D721Med (cell line): ENCODE measurements around the gene ATP9A.

Experiments
- DNase-seq: peaks from one replicate; pipeline ENCODE4 v3.0.0; 2011; ENCODE audit warnings: low spot score; ENCODE audit not compliant: insufficient read length
- FAIRE-seq: peaks from 2 replicates; lab custom pipeline; 2011; peaks lifted over from hg19 to GRCh38; lab: Jason Lieb, UNC
- TF ChIP-seq, protein P1 (sequence below): IDR thresholded peaks from 2 replicates; pipeline ENCODE4 v1.5.1; 2012; ENCODE audit warnings: mild to moderate bottlenecking, control low read depth; ENCODE audit not compliant: insufficient read depth; ENCODE audit errors: missing control alignments

ATP9A gene

DNA sequence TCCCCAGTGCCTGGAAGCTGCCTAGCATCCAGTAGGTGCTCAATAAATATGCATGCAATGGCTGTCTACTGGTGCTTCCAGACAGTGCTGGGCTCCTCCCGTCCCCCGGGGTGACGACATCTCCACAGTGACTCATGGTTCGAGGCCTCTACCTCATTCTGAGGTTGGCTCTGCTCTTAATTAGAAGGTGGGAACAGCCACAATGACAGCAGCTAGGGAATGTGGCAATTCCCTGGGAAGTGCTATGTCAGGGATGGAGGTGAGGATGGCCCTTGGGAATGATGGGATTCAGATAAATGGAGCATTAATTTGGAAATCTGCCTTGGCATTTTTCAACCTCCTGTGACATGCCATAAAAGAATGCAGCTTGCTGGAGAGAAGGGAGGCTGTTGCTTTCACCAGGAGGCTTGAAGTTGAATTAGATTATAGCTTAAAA, 182.2 kb downstream of the ATP9A start:
- DNase-seq (no peak), FAIRE-seq (no peak)
- TF ChIP-seq, protein P1, sequence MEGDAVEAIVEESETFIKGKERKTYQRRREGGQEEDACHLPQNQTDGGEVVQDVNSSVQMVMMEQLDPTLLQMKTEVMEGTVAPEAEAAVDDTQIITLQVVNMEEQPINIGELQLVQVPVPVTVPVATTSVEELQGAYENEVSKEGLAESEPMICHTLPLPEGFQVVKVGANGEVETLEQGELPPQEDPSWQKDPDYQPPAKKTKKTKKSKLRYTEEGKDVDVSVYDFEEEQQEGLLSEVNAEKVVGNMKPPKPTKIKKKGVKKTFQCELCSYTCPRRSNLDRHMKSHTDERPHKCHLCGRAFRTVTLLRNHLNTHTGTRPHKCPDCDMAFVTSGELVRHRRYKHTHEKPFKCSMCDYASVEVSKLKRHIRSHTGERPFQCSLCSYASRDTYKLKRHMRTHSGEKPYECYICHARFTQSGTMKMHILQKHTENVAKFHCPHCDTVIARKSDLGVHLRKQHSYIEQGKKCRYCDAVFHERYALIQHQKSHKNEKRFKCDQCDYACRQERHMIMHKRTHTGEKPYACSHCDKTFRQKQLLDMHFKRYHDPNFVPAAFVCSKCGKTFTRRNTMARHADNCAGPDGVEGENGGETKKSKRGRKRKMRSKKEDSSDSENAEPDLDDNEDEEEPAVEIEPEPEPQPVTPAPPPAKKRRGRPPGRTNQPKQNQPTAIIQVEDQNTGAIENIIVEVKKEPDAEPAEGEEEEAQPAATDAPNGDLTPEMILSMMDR: no peak

DNA sequence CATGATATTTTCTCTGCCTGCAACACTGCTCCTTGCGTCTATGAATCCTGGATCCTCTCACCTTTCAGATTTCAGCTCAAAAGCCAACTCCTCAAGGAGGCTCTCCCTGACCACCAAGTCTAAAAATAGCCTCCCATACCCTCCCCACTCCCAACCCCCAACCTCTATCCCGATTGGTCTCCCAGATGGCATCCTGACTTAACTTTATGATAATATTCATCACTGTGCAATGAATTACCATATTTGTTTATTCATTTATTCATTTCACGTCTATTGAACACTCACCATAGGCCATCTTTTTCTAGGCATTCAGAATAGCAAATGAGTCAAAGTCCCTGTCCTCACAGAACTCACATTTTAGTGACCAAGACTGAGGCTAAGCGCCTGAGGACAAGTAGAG, 183.0 kb downstream of the ATP9A start:
- TF ChIP-seq, protein P1: no peak
- DNase-seq (no peak), FAIRE-seq (no peak)

DNA sequence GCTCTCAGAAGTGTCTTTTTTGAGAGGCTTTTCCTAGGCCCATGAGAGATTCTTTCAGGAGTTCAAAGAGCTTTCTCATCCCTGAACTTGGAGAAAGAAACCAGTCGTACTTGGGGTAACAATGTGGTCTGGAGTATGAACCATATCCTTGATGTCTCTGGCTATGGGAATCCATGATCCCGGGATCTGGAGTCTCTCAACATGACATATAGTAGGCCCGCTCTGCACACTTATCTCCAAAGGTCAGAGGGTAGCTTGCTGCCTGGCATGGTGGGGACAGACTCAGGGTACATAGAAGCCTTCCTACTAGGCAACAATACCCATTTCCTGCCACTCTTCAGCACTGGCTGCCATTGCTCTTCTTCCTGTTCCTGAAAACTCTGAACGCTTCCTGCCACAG, 183.5 kb downstream of the ATP9A start:
- DNase-seq: no peak
- no peak for FAIRE-seq

DNA sequence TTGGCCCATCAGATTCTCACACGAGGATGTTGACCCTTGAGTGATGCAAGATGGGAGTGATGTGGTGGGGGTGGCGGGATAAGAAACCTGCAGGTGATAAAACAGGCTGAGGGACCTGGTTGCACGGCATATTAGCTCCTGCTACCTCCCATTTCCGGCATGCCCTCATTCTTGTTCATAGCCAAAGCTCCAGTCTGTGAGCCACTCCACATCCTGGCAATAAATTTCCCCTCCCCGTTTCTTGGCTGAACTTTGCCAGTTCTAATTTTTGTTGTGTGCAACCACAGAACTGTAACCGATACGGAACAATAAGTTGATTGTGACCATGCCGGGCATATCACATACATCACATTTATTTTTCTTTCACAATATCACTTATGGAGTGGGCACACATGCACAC, 184.1 kb downstream of the ATP9A start:
- no peak for DNase-seq
- TF ChIP-seq, protein P1: no peak
- no peak for FAIRE-seq

More for the DNA sequence above, 183.5 kb downstream of the ATP9A start:
- TF ChIP-seq, protein P1: no peak

DNA sequence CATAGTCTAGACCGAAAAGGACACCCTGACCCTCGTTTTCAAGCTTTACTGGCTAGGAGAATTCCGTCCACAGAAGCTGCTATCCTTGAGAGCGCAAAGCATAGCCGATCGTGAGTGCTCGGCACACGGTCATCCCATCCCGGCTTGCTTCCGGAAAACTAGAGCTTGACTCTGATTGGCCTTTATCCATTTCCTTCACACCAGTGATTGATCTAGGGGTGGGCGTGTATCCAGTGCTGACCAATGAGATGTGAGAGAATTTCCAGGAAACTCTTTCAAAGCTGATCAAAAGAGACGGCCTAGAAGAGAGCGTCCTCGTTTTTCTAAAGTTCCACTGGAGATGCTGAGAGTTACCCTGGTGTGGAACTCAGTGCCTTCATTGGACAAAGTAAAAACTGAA, 184.7 kb downstream of the ATP9A start:
- FAIRE-seq (no peak), DNase-seq (no peak)
- TF ChIP-seq, protein P1: no peak

DNA sequence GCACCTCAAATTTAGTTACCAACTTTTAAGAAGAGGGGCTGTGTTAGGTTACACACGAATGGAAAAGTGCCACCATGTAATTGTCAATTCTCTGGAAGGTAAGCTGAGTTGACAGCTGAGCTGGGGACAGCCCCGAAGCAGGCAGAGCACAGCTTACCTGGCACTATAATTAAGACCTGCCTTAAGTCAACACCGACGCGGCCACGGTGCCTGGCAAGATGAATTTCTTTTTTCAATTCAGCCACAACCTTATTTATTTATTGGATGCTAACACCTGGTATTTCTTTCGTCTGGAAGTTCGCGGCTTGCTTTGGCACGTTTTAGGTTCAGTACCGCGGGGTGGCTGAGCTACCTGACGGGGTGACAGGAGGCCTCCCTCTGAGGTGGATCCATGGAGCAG, 185.1 kb downstream of the ATP9A start:
- DNase-seq (no peak), FAIRE-seq (no peak)
- TF ChIP-seq, protein P1: no peak

DNA sequence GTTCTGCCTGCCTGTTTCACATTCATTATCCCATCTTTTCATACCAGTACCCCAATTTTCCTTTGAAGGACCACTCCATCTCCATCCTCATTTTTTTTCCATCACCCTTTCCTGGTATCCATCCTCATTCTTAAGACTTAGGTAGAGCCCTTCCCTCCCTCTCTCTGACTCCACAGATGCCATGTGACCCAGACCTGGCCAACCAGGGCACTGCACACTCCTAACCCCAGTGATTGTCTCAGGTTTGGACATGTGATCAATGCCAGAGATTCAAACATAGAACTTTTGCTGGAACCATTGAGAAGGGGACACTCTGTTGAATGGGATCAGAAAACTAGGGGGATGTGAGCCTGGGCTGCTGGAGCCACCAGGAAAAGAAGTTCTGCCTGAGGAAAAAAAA, 186.6 kb downstream of the ATP9A start:
- FAIRE-seq: no peak
- DNase-seq: no peak
- TF ChIP-seq, protein P1: no peak
